Spleen (tissue), 11 donors: ENCODE data around the gene C10orf67. TPM values are rescaled to one million over a fixed set of nuclear protein-coding genes. Genes with fewer than 3 reads are reported as not detected.

ENCODE experiments used
- DNase-seq: peaks from one replicate; pipeline ENCODE4 v3.0.0-alpha.2; 2020
- H3K27ac ChIP-seq, 8 donors: fragments of 200-600 bp; sonication (generic) in 7 of 8; 1 replicate in 4 of 8; 2 replicates in 4 of 8; pipeline versions ENCODE4 v1.5.0 to v1.8.0; 2016 to 2021; ENCODE audit warnings: inconsistent platforms in 4 of 8, mild to moderate bottlenecking in 4 of 8, moderate library complexity in 1 of 8
- H3K27me3 ChIP-seq, 7 donors: fragments of 200-600 bp; sonication (generic) in 6 of 7; replicated peaks in 1 of 7; 1 replicate in 4 of 7; 2 replicates in 3 of 7; pipeline versions ENCODE4 v1.5.0 to v1.8.0; 2016 to 2021; ENCODE audit warnings: inconsistent platforms in 3 of 7, mild to moderate bottlenecking in 1 of 7
- H3K36me3 ChIP-seq, 6 donors: fragments of 200-600 bp; sonication (generic) in 5 of 6; 1 replicate in 4 of 6; 2 replicates in 2 of 6; pipeline versions ENCODE4 v1.5.0 to v1.8.0; 2016 to 2021; ENCODE audit warnings: inconsistent platforms in 2 of 6
- H3K4me1 ChIP-seq, 6 donors: fragments of 200-600 bp; sonication (generic) in 5 of 6; 1 replicate in 3 of 6; 2 replicates in 3 of 6; pipeline versions ENCODE4 v1.5.0 to v1.8.0; 2016 to 2021; ENCODE audit warnings: inconsistent platforms in 3 of 6
- H3K4me3 ChIP-seq, 8 donors: fragments of 200-600 bp; sonication (generic) in 7 of 8; 1 replicate in 4 of 8; 2 replicates in 4 of 8; pipeline versions ENCODE4 v1.5.0 to v1.8.0; 2016 to 2021; ENCODE audit warnings: inconsistent platforms in 4 of 8, mild to moderate bottlenecking in 4 of 8, moderate library complexity in 2 of 8
- H3K9me3 ChIP-seq, 8 donors: fragments of 200-600 bp; sonication (generic) in 7 of 8; 1 replicate in 4 of 8; 2 replicates in 4 of 8; pipeline versions ENCODE4 v1.5.0 to v1.8.0; 2016 to 2021; ENCODE audit warnings: inconsistent platforms in 4 of 8
- POLR2A ChIP-seq, 3 donors: fragments of 450-650 bp; IDR thresholded peaks; one replicate each; pipeline ENCODE4 v1.5.1; 2017; ENCODE audit warnings: antibody characterized with exemption in 3 of 3, mild to moderate bottlenecking in 1 of 3
- POLR2AphosphoS5 ChIP-seq, 3 donors: sonication (generic); formaldehyde crosslinking; IDR thresholded peaks; one replicate each; pipeline ENCODE4 v1.5.1; 2017; ENCODE audit warnings: antibody characterized with exemption in 3 of 3
- WGBS, 5 donors: extraction: QIAGEN DNeasy Blood & Tissue Kit in 3 of 5; methylation state at CpG; one replicate each; pipeline versions ENCODE4 v1.1.5 to v1.1.7; 2013 to 2018; 5-methylcytosine and 5-hydroxymethylcytosine counted together
- intact Hi-C: fragments of 100-400 bp; cut with DNase I; formaldehyde crosslinking; loops from one replicate; pipeline ENCODE4 v1.15.0; 2023; ENCODE audit warnings: low total_unique reads
- polyA plus RNA-seq, 3 donors: library from polyadenylated mRNA; stranded (reverse); fragments of 200-250 nt; gene quantifications; one replicate each; pipeline ENCODE4 v1.2.1, GENCODE V29; 2013
- total RNA-seq, 7 donors: library from RNA; depleted of rRNA in 3 of 7; stranded (reverse); fragments of >200 nt in 3 of 7; fragmentation: NEBNext Ultra II Directional in 4 of 7; extraction: Animal tissue kit (Norgen Biotek cat#: 25700) in 4 of 7; gene quantifications; one replicate each; pipeline versions ENCODE4 v1.1.0 to v1.2.1, GENCODE V29; 2016 to 2021
- TF ChIP-seq, protein P1 (sequence below), 11 experiments: fragments of 200-600 bp in 7 of 11; fragments of 450-650 bp in 4 of 11; sonication (generic) in 4 of 11; IDR thresholded peaks in 8 of 11; conservative IDR thresholded peaks in 3 of 11; 1 replicate in 7 of 11; 2 replicates in 4 of 11; pipeline versions ENCODE4 v1.4.0 to v1.8.0; 2016 to 2021; ENCODE audit warnings: antibody characterized with exemption in 11 of 11, inconsistent platforms in 4 of 11, mild to moderate bottlenecking in 1 of 11
- donor health status: healthy with polysubstance abuse.
- donor health status: DM: no; HTN: no; CAD: no; lungs with moderate emphysema.
- donor health status: DM: no; HTN: no; CAD: no.
- donor health status: Bipolar disorder and iron deficiency.
- donor health status: healthy.
- donor health status: DM: no; HTN: no; CAD: no.
- donor health status: DM: yes; HTN: yes; CAD: no.

The C10orf67 gene
- total and polyA plus RNA-seq, 10 donors: 0.02 to 0.32 (median 0.21) TPM; not detected in 4

GRCh38 chr10:23186178-23186577, 158.4 kb downstream of the C10orf67 start:
- no peaks in the 10 kb centered on the region for H3K36me3 ChIP-seq
- H3K27ac ChIP-seq: no peak overlapping the region
- no peak overlapping the region for H3K4me3 ChIP-seq
- H3K27me3 ChIP-seq: peaks cover 0 to 87% (median 16%) of the 10 kb centered on the region in 7 donors
- H3K4me1 ChIP-seq: peaks cover 0 to 6% (median 0%) of the 10 kb centered on the region in 6 donors
- 56 to 67% (median 67%) methylated on average over 7 of the region's 7 CpGs for WGBS, 5 donors
- no peak for DNase-seq
- H3K9me3 ChIP-seq: no peaks in the 10 kb centered on the region
- TF ChIP-seq, protein P1, sequence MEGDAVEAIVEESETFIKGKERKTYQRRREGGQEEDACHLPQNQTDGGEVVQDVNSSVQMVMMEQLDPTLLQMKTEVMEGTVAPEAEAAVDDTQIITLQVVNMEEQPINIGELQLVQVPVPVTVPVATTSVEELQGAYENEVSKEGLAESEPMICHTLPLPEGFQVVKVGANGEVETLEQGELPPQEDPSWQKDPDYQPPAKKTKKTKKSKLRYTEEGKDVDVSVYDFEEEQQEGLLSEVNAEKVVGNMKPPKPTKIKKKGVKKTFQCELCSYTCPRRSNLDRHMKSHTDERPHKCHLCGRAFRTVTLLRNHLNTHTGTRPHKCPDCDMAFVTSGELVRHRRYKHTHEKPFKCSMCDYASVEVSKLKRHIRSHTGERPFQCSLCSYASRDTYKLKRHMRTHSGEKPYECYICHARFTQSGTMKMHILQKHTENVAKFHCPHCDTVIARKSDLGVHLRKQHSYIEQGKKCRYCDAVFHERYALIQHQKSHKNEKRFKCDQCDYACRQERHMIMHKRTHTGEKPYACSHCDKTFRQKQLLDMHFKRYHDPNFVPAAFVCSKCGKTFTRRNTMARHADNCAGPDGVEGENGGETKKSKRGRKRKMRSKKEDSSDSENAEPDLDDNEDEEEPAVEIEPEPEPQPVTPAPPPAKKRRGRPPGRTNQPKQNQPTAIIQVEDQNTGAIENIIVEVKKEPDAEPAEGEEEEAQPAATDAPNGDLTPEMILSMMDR (IDR thresholded peaks at IDR 0.05 in 8 of 11, conservative IDR thresholded peaks at IDR 0.05 in 3 of 11): no peak
- TF ChIP-seq POLR2AphosphoS5 (IDR thresholded peaks at IDR 0.05) (no peak), POLR2A (IDR thresholded peaks at IDR 0.05) (no peak)
- intact Hi-C loops: no loop called here

- no peaks in the 10 kb centered on the region for H3K36me3 ChIP-seq
- intact Hi-C loops: no loop called here
- peaks cover 0 to 30% (median 21%) of the 10 kb centered on the region in 6 donors for H3K4me1 ChIP-seq
- no peak for TF ChIP-seq POLR2AphosphoS5 (IDR thresholded peaks at IDR 0.05)
- no peak for TF ChIP-seq POLR2A (IDR thresholded peaks at IDR 0.05)
- TF ChIP-seq, protein P1 (IDR thresholded peaks at IDR 0.05 in 8 of 11, conservative IDR thresholded peaks at IDR 0.05 in 3 of 11): no peak
- H3K27me3 ChIP-seq: peaks cover 12 to 95% (median 73%) of the 10 kb centered on the region in 7 donors
- WGBS, 5 donors: 13 to 20% (median 17%) methylated on average over 11 to 14 of the region's 14 CpGs
- DNase-seq: no peak
- no peaks in the 10 kb centered on the region for H3K9me3 ChIP-seq
- H3K4me3 ChIP-seq: no peak overlapping the region
- H3K27ac ChIP-seq: no peak overlapping the region
Observed at GRCh38 chr10:23174977-23175512, 169.6 kb downstream of the C10orf67 start.

DNA sequence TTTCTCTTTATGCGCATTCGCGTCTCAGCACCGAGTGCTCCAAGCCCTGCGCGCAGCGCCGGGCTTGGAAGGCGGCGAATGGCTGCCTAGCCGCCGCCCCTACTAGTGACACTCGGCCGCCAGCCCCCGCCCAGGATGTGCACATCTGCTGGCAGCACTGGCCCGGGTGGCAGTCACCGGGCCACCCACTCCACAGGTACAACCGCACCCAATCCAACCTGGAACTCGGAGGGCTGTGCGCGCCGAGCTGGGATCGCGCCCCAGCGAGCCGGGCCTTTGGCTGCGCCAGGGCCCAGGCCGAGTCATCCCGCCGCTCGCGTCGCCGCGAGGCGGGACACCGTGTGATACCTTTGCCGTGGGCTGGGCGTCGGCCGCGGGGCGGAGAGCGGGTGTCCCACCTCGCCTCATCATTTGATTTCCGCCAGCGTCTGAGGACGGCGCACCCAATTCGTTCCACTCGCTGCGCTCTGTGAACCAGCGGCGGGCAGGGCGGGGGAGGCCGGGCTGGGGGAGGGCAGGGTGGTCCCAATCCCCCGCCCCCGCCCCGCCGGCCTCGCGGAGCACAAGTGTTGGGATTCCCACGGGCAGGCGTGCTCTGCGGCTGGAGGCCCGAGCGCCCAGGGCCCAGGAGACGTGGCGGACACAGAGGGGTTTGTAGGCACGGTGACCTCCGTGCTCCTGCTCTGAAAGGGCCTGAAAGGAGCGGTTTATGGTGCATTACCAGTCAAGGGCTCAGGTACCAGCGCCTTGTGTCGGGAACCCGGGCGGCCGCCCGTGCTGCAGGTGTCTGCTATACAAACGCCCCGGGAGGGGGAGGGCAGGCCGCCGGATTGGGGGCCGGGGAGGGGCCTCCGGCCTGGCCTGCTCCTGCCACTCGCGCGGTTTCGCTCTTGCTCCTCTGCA, 170.3 kb downstream of the C10orf67 start:
- peak overlapping the region in 2 of 8 donors; percentile 13 to 19 for H3K4me3 ChIP-seq
- H3K27ac ChIP-seq: no peak overlapping the region
- 3 to 8% (median 6%) methylated on average over 31 to 88 of the region's 88 CpGs for WGBS, 5 donors
- TF ChIP-seq, protein P1 (IDR thresholded peaks at IDR 0.05 in 8 of 11, conservative IDR thresholded peaks at IDR 0.05 in 3 of 11): no peak
- TF ChIP-seq POLR2A (IDR thresholded peaks at IDR 0.05): no peak
- TF ChIP-seq POLR2AphosphoS5 (IDR thresholded peaks at IDR 0.05): no peak
- H3K9me3 ChIP-seq: no peaks in the 10 kb centered on the region
- H3K36me3 ChIP-seq: no peaks in the 10 kb centered on the region
- H3K27me3 ChIP-seq: peaks cover 12 to 92% (median 77%) of the 10 kb centered on the region in 7 donors
- intact Hi-C loops: no loop called here
- DNase-seq: no peak
- peaks cover 0 to 30% (median 21%) of the 10 kb centered on the region in 6 donors for H3K4me1 ChIP-seq
